Activated naive CD4-positive, alpha-beta T cell treated with anti-CD3 and anti-CD28 coated beads for 36 hours (primary cell): ENCODE data around the gene MRPL9. TPM values are rescaled to one million over a fixed set of nuclear protein-coding genes. Genes with fewer than 3 reads are reported as not detected.
"Not testable (repeated sequence)": the region's sequence is repeated elsewhere in the genome, so short reads cannot be mapped to it uniquely, and the experiment has no call there.

Experiments
- CTCF ChIA-PET: fragments of 350-600 bp; sonication (Branson Sonifier 250); formaldehyde crosslinking; loops from one replicate; lab custom pipeline; 2021; ENCODE audit warnings: antibody characterized with exemption; lab: Charles Lee
- DNase-seq: peaks from one replicate; pipeline ENCODE4 v3.0.0-alpha.2; 2020
- H3K27ac Mint-ChIP-seq: one replicate; pipeline ENCODE4 v1.8.0; 2021; ENCODE audit warnings: mild to moderate bottlenecking, mixed read lengths
- H3K27me3 Mint-ChIP-seq: one replicate; pipeline ENCODE4 v1.8.0; 2021; ENCODE audit warnings: low read depth, mixed read lengths
- H3K36me3 Mint-ChIP-seq: one replicate; pipeline ENCODE4 v1.8.0; 2021; ENCODE audit warnings: low read depth, mixed read lengths
- H3K4me1 Mint-ChIP-seq: one replicate; pipeline ENCODE4 v1.8.0; 2021; ENCODE audit warnings: low read depth, mixed read lengths
- H3K4me3 Mint-ChIP-seq: one replicate; pipeline ENCODE4 v1.8.0; 2021; ENCODE audit warnings: mild to moderate bottlenecking, moderate library complexity, mixed read lengths
- H3K9me3 Mint-ChIP-seq: one replicate; pipeline ENCODE4 v1.8.0; 2021; ENCODE audit warnings: mixed read lengths
- intact Hi-C: fragments of 100-400 bp; cut with micrococcal nuclease; formaldehyde crosslinking; loops from one replicate; pipeline ENCODE4 v1.15.1; 2023
- total RNA-seq, 2 experiments: library from RNA; stranded (reverse); gene quantifications; one replicate each; pipeline ENCODE4 v1.2.3, GENCODE V29; 2021

The MRPL9 gene
- total RNA-seq, 2 experiments from 2014 or later: 157 to 160 TPM

DNA sequence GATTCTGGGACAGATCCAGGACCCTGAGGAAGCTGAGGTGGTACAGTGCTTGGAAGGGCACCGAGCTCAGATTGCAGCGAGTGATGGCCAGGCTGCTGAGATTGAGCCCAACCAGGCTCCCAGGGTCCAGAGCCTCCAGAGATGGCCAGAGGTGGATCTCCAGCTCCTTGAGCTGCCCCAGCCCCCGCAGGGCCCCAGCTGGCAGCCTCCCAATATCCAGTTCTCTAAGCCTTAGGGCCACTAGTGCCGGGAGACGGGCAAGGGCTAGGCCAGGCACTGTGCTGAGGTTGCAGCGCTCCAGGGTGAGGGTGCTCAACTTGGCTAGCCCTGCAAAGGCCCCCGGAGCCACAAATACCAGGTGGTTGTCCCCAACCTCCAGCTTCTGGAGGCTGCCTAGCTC lies 38.5 kb upstream of the MRPL9 start:
- peaks cover 2% of the 10 kb centered on the region for H3K27me3 Mint-ChIP-seq
- no peak overlapping the region for H3K27ac Mint-ChIP-seq
- H3K4me1 Mint-ChIP-seq: peaks cover 2% of the 10 kb centered on the region
- H3K4me3 Mint-ChIP-seq: no peak overlapping the region
- CTCF ChIA-PET: interaction anchor here (0.7 kb wide), 1 partner anchor 35 kb away, joined by 4 read pairs; no protein-coding TSS in a partner anchor
- H3K9me3 Mint-ChIP-seq: no peaks in the 10 kb centered on the region
- no peak for DNase-seq
- no peaks in the 10 kb centered on the region for H3K36me3 Mint-ChIP-seq
- intact Hi-C loops: no loop called here

DNA sequence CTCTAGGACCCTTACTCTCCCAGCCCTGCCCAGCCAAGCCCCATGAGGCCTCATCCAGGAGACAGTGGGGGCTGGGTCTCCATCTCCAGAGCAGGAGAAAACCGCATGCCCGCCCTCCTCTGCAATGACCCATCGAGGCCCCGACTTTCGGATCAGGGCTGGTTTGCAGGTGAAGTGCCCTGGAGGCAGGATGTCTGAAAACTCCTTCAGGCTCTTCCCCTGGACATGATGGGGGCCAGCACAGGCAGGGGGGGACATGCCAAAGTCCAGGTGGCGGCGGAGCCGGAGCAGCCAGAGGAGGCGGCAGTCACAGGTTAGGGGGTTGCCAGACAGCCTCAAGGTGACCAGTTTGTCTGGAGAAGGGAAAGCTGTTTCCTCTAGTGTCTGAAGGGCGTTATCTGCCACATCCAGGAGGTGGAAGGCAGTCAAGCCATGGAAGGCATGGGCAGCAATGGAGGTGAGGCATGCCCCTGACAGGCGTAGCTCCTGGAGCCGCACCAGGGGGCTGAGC lies 38.1 kb upstream of the MRPL9 start:
- no peak overlapping the region for H3K4me3 Mint-ChIP-seq
- H3K27ac Mint-ChIP-seq: no peak overlapping the region
- peaks cover 2% of the 10 kb centered on the region for H3K27me3 Mint-ChIP-seq
- H3K36me3 Mint-ChIP-seq: no peaks in the 10 kb centered on the region
- intact Hi-C loops: no loop called here
- CTCF ChIA-PET: interaction anchor here (0.9 to 1.2 kb wide), 2 partner anchors 19 to 87 kb away, joined by 3 read pairs; no protein-coding TSS in a partner anchor
- peaks cover 2% of the 10 kb centered on the region for H3K4me1 Mint-ChIP-seq
- no peaks in the 10 kb centered on the region for H3K9me3 Mint-ChIP-seq
- DNase-seq: no peak

DNA sequence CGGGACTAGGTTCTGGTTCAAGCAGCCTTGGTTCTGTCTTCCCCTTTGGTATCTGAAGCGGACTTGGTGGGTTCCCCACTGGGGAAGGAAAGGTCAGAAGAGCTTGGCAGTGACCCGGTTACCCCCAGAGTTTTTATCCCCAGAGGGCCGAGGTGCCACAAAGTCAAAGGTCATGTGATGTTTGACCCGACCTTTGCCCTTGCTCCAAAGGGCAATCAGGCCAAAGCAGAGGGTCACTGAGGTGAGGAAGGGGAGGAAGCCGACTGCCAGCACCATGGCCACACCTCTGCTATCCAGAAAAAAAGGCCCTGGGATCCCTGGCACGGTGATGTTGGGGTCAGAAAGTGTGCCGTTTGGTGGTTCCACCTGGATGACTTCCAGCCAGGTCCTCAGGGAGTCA lies 37.5 kb upstream of the MRPL9 start:
- H3K9me3 Mint-ChIP-seq: no peaks in the 10 kb centered on the region
- DNase-seq: no peak
- H3K4me3 Mint-ChIP-seq: no peak overlapping the region
- H3K27ac Mint-ChIP-seq: no peak overlapping the region
- peaks cover 2% of the 10 kb centered on the region for H3K4me1 Mint-ChIP-seq
- H3K27me3 Mint-ChIP-seq: peaks cover 2% of the 10 kb centered on the region
- CTCF ChIA-PET: interaction anchor here (0.9 to 1.2 kb wide), 2 partner anchors 20 to 88 kb away, joined by 3 read pairs; no protein-coding TSS in a partner anchor
- intact Hi-C loops: no loop called here
- H3K36me3 Mint-ChIP-seq: no peaks in the 10 kb centered on the region

DNA sequence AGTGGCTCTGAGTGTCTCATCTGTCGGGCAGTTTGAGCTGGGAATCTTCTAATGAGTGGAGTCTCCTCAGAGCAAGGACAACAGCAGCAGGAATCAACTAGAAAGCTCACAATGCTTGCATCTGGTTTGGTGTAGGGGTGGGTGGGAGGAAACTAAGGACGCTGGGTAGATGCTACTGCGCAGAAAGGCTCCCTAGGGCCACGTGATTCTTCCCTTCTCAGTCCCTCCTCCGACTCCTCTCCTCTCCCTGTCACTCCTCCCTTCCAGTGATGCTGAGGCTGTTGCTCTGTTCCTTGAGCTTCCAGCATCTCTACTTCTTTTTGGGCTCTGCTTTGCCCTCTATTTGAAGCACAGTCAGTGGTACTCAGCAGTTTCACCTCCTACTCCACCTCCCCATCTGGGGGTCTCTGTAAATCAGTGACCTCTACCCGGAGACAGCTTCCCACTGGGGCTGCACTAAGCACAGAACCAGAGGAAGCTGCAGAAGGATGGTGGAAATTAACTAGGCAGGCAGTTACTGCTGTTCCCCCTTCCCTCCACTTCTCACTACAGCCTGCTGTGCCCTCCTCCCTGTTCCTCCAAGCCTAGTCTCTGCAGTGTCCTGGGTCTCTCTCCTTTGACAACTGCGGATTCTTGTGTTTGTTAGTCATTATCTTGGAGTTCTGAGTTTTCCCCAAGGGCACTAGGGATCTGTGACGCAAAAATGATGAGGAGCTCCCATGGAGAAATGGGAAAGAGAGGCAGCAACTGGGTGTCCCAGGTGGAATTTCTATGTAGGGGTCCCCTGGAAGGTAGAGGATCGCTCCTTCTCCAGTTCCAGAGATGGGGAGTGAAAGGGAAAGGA lies 36.1 kb upstream of the MRPL9 start:
- Mint-ChIP-seq H3K36me3 (no peaks in the 10 kb centered on the region), H3K4me1 (peaks cover 2% of the 10 kb centered on the region), H3K27ac (no peak overlapping the region), H3K9me3 (no peaks in the 10 kb centered on the region), H3K27me3 (peaks cover 2% of the 10 kb centered on the region), H3K4me3 (no peak overlapping the region)
- intact Hi-C loops: no loop called here
- no peak for DNase-seq
- CTCF ChIA-PET: interaction anchor here (0.7 to 1.0 kb wide), 3 partner anchors 24 to 115 kb away, joined by 3 to 5 read pairs (median 3); no protein-coding TSS in a partner anchor

DNA sequence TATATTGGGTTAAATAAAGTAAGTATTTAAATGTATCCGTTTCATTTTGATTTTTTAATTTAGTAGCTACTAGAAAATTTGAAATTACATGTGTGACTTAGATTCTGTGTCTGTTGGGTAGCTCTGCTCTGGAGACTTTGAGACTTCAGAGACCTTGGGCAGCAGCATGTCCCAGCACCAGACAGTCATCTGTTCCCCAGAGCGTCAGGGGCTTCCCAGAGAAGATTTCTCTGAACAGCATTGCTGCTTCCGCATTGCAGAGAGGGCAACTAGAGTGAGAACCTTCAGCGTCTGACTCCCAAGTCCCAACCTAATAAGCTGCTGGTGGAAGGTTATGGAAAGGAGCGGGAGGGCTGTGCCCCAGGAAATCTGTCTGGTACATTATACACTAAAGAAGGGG lies 35.3 kb upstream of the MRPL9 start:
- Mint-ChIP-seq H3K36me3 (no peaks in the 10 kb centered on the region), H3K27ac (no peak overlapping the region), H3K4me1 (peaks cover 2% of the 10 kb centered on the region), H3K27me3 (peaks cover 2% of the 10 kb centered on the region), H3K9me3 (no peaks in the 10 kb centered on the region), H3K4me3 (no peak overlapping the region)
- intact Hi-C loops: no loop called here
- DNase-seq: no peak
- CTCF ChIA-PET: interaction anchor here (0.6 to 1.0 kb wide), 3 partner anchors 38 to 115 kb away, joined by 3 to 5 read pairs (median 3); no protein-coding TSS in a partner anchor

DNA sequence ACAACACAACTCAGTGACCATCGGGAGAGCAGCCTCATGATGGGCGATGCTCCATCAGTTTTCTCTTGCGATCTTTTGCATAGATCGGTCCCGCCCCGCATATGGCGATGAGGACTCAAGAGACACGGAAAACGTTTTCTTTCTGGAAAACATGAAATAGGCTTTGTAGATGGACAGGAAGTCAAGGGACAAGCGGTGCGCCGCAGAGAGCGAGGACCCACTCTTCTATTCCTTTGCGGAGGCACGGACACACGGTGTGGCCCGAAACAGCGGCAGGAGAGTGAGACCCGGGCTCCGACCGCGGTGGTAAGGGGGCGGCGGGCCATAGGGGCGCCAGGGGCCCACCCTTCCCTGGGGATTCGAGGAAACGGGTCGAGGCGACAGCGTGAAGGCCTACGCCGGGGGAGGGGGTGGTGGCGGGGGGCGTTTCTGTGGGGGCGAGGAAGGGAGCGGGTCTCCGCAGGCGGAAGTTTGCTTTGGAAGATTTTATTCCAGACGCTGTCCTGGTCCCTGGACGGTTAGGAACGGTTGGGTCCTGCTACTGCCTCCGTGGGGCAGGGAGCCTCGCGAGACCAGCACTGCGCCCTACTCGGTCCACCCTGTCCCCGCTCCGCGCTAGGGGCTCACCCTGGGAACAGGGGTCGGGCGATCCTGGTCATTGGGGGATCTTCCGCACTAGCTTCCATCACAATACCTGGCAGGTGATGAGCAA lies 27.8 kb upstream of the MRPL9 start:
- CTCF ChIA-PET: interaction anchor here (0.6 to 1.1 kb wide), 2 partner anchors 44 to 795 kb away, joined by 3 to 7 read pairs; no protein-coding TSS in a partner anchor
- intact Hi-C loops: loop anchor here (1.0 to 2.0 kb wide), 7 partner anchors 28 to 508 kb away; partner anchors contain the start of genes MRPL9, PI4KB, THEM4 and ZNF687
- Mint-ChIP-seq H3K27me3 (no peaks in the 10 kb centered on the region), H3K4me3 (peak overlapping the region; percentile 98), H3K9me3 (no peaks in the 10 kb centered on the region), H3K36me3 (no peaks in the 10 kb centered on the region), H3K27ac (peak overlapping the region; percentile 81), H3K4me1 (peaks cover 22% of the 10 kb centered on the region)
- DNase-seq: peak; percentile 16

DNA sequence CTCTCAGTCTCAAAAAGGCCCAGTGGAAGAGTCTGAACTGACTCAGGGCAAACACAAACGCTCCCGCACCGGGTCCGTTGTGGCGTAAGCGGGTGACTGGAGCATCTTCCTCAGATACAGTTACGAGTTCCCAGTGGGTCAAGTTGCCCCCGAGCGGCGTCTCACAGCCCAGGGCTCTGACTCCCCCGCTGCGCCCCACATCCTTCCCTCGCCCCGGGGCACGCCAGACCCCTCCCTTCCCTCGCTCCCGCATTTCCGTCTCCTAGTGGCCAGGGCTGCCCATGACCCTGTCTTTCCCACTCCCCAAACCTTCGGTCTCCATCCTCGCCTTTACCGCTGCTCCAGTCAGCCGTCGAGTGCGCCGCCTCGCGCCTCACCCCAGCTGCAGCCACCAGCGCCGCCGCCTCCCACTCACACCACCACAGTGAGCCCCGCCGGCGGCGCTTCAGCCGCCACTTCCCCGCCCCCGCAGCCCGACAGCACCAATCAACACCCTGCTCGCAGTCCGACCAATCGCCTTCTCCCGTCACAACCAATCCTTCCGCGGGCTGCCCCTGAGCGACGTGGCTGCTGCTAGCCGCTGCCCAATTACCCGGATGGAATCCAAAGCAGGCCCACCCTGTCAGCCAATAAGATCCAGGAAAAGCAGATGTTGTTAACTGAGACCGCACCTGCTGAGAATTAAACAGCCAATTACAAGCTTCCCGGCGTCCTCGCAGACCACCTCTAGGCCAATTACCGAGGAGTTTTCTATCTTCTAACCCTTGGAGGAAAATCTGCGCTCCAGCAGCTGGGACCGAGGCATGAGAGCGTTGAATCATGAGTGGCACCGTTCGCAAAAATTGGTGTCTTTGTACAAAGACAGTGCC lies 27.0 kb upstream of the MRPL9 start, which contains the start of gene TDRKH:
Gene TDRKH (minus strand): TSS at position 430 of the 869 bp plus-strand sequence. CDS start 7,478 bp downstream, outside the sequence.
- CTCF ChIA-PET: interaction anchor here (0.8 to 1.6 kb wide), 6 partner anchors 16 to 170 kb away, joined by 3 to 9 read pairs (median 4); no protein-coding TSS in a partner anchor
- intact Hi-C loops: loop anchor here (1.0 to 2.0 kb wide), 7 partner anchors 27 to 508 kb away; partner anchors contain the start of genes MRPL9, PI4KB, THEM4 and ZNF687
- peak; percentile 99 for DNase-seq
- Mint-ChIP-seq H3K27me3 (no peaks in the 10 kb centered on the region), H3K27ac (peak within 1 kb of the TSS; percentile 81), H3K36me3 (no peaks in the 10 kb centered on the region), H3K9me3 (no peaks in the 10 kb centered on the region), H3K4me3 (peak within 1 kb of the TSS; percentile 98), H3K4me1 (peaks cover 22% of the 10 kb centered on the region)

DNA sequence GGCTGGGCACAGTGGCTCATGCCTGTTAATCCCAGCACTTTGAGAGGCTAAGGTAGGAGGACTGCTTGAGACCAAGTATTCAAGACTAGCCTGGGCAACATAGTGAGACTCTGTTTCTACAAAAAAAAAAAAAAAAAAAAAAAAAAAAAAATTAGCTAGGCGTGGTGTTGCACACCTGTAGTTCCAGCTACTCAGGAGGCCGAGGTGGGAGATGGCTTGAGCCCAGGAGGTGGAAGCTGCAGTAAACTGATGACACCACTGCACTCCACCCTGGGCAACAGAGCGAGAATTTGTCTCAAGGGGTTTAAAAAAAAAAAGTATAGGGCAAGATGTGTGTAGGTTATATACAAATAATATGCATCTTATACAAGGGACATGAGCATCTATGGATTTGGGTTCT lies 24.4 kb upstream of the MRPL9 start:
- Mint-ChIP-seq H3K4me3 (no peak overlapping the region), H3K27me3 (no peaks in the 10 kb centered on the region), H3K27ac (no peak overlapping the region), H3K9me3 (no peaks in the 10 kb centered on the region), H3K4me1 (peaks cover 22% of the 10 kb centered on the region), H3K36me3 (no peaks in the 10 kb centered on the region)
- CTCF ChIA-PET: interaction anchor here (0.7 kb wide), 1 partner anchor 232 kb away, joined by 5 read pairs; no protein-coding TSS in a partner anchor
- intact Hi-C loops: no loop called here
- DNase-seq: no peak

DNA sequence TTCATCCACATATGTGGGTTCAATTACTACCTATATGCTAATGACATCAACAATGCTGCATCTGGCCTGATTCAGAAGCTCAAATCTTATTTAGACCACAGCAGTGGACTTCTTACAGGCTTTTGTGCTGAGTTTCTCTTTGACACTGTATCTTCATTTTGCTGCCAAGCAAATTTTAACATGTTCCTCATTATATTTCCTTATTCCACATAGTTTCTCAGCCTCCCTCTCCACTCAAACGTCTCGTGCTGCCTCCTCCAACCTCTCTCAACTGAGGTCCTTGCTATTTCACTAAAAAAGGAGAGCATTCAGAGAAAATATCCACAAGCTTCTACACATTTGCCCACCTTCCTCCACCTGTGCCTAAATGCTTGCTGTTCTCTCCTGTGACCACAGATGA lies 20.5 kb upstream of the MRPL9 start:
- Mint-ChIP-seq H3K27me3 (no peaks in the 10 kb centered on the region), H3K27ac (no peak overlapping the region), H3K36me3 (peaks cover 6% of the 10 kb centered on the region), H3K4me1 (peaks cover 2% of the 10 kb centered on the region), H3K9me3 (no peaks in the 10 kb centered on the region), H3K4me3 (no peak overlapping the region)
- CTCF ChIA-PET: no interaction called here
- no peak for DNase-seq
- intact Hi-C loops: no loop called here

DNA sequence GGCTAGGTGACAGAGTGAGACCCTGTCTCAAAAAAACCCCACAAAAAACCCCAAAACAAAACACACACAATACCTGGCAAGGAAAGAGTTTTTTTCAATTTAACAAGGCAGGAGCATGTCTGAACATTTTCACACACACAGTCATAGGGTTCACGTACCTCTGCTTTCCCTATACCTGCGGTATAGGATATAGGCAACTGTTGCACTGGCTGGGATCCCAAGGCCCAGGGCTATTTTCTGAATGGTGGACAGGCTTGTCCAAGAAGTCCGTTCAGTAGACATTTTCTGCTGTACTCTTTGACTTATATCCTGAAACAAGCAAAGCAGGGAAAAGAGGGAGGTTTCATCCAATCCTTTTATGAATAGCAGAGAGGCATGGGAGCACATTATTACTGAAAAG lies 19.4 kb upstream of the MRPL9 start:
- H3K9me3 Mint-ChIP-seq: no peaks in the 10 kb centered on the region
- no peak for DNase-seq
- intact Hi-C loops: no loop called here
- H3K4me3 Mint-ChIP-seq: no peak overlapping the region
- H3K27me3 Mint-ChIP-seq: no peaks in the 10 kb centered on the region
- CTCF ChIA-PET: interaction anchor here (0.6 kb wide), 1 partner anchor 1596 kb away, joined by 3 read pairs; no protein-coding TSS in a partner anchor
- H3K36me3 Mint-ChIP-seq: peaks cover 11% of the 10 kb centered on the region
- H3K4me1 Mint-ChIP-seq: no peaks in the 10 kb centered on the region
- no peak overlapping the region for H3K27ac Mint-ChIP-seq

DNA sequence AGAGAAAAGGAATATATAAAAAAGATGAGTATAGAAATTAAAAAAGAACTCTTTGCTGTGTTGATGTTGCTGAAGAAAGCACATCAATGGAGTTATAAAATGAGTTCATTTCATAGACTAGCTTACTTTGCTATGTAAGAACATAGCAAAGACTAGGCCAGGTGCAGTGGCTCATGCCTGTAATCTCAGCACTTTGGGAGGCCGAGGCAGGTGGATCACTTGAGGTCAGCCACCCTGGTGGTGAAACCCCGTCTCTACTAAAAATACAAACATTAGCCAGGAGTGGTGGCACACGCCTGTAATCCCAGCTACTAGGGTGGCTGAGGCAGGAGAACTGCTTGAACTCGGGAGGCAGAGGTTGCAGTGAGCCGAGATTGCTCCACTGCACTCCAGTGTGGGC lies 18.7 kb upstream of the MRPL9 start:
- H3K4me3 Mint-ChIP-seq, CTCF ChIA-PET, DNase-seq, H3K27ac Mint-ChIP-seq, H3K4me1 Mint-ChIP-seq, H3K9me3 Mint-ChIP-seq, intact Hi-C loops, H3K27me3 Mint-ChIP-seq: not testable (repeated sequence)
- peaks cover 11% of the 10 kb centered on the region for H3K36me3 Mint-ChIP-seq
